DOHH2 (cell line): ENCODE results near the gene DPP7.

ENCODE experiments used
- H3F3A ChIP-seq: fragments of 200-600 bp; sonication (generic), shearing (Covaris generic); 2 replicates; pipeline ENCODE4 v1.6.0; 2016; ENCODE audit warnings: antibody characterized with exemption, mild to moderate bottlenecking; ENCODE audit not compliant: control insufficient read depth, insufficient read depth
- H3K27ac ChIP-seq: fragments of 200-600 bp; sonication (generic); 2 replicates; pipeline ENCODE4 v1.5.1; 2014; ENCODE audit warnings: low read depth, mild to moderate bottlenecking, low read length, moderate library complexity
- H3K27me3 ChIP-seq: fragments of 200-600 bp; sonication (generic); 2 replicates; pipeline ENCODE4 v1.6.1; 2014; ENCODE audit warnings: mild to moderate bottlenecking, low read length, mixed read lengths; ENCODE audit not compliant: control insufficient read depth
- H3K36me3 ChIP-seq: fragments of 200-600 bp; sonication (generic); 2 replicates; pipeline ENCODE4 v1.6.1; 2014; ENCODE audit warnings: mild to moderate bottlenecking, low read length, moderate library complexity, mixed read lengths; ENCODE audit not compliant: control insufficient read depth
- H3K4me1 ChIP-seq: fragments of 200-600 bp; sonication (generic); 2 replicates; pipeline ENCODE4 v1.6.1; 2014; ENCODE audit warnings: mild to moderate bottlenecking, low read length, mixed read lengths; ENCODE audit not compliant: control insufficient read depth
- H3K4me2 ChIP-seq: fragments of 200-600 bp; sonication (generic); 2 replicates; pipeline ENCODE4 v1.6.0; 2014; ENCODE audit warnings: mild to moderate bottlenecking, low read length, moderate library complexity
- H3K4me3 ChIP-seq: fragments of 200-600 bp; sonication (generic); 2 replicates; pipeline ENCODE4 v1.5.1; 2014; ENCODE audit warnings: mild to moderate bottlenecking, low read length, mixed read lengths
- H3K79me2 ChIP-seq: fragments of 200-600 bp; sonication (generic); 2 replicates; pipeline ENCODE4 v1.6.1; 2014; ENCODE audit warnings: mild to moderate bottlenecking, low read length, mixed read lengths; ENCODE audit not compliant: control insufficient read depth
- H3K9me2 ChIP-seq: fragments of 200-600 bp; sonication (generic); replicated peaks from 2 replicates; pipeline ENCODE4 v1.6.1; 2014; ENCODE audit warnings: mild to moderate bottlenecking, low read length, mixed read lengths; ENCODE audit not compliant: control insufficient read depth
- H3K9me3 ChIP-seq: fragments of 200-600 bp; sonication (generic); 2 replicates; pipeline ENCODE4 v1.6.1; 2014; ENCODE audit warnings: antibody characterized with exemption, low read length, mixed read lengths; ENCODE audit not compliant: control insufficient read depth, insufficient read depth
- H4K20me1 ChIP-seq: fragments of 200-600 bp; sonication (generic); 2 replicates; pipeline ENCODE4 v1.6.0; 2014; ENCODE audit warnings: low read depth, mild to moderate bottlenecking, antibody characterized with exemption, low read length, moderate library complexity; ENCODE audit not compliant: control insufficient read depth, insufficient read depth
- CTCF ChIP-seq: fragments of 200-600 bp; sonication (generic); IDR thresholded peaks from one replicate; pipeline ENCODE4 v1.5.1; 2014; ENCODE audit warnings: antibody characterized with exemption, mild to moderate bottlenecking, low read depth, low read length; ENCODE audit not compliant: poor library complexity, severe bottlenecking
- EZH2phosphoT487 ChIP-seq: fragments of 200-600 bp; sonication (generic); IDR thresholded peaks from 2 replicates; pipeline ENCODE4 v1.6.1; 2017; ENCODE audit warnings: borderline replicate concordance, mild to moderate bottlenecking, antibody characterized with exemption, low read length, moderate library complexity, mixed read lengths

DPP7 gene

GRCh38 chr9:137097761-137098462 lies 16.6 kb downstream of the DPP7 start:
- Histone ChIP-seq H3K27me3 (no peaks in the 10 kb centered on the region), H3K9me2 (no peaks in the 10 kb centered on the region), H3K4me3 (no peak overlapping the region), H3K4me2 (no peak overlapping the region), H3F3A (peaks cover 10% of the 10 kb centered on the region; the same call in 1 of the 2 replicates), H4K20me1 (no peaks in the 10 kb centered on the region), H3K36me3 (peaks cover 51% of the 10 kb centered on the region), H3K4me1 (peaks cover 7% of the 10 kb centered on the region), H3K9me3 (peaks cover 21% of the 10 kb centered on the region), H3K27ac (no peak overlapping the region), H3K79me2 (no peaks in the 10 kb centered on the region)
- no peak for TF ChIP-seq CTCF

GRCh38 chr9:137096785-137097546 lies 17.6 kb downstream of the DPP7 start:
- H3K36me3 ChIP-seq: peaks cover 47% of the 10 kb centered on the region

GRCh38 chr9:137095664-137096517 lies 18.6 kb downstream of the DPP7 start:
- H3K79me2 ChIP-seq: no peaks in the 10 kb centered on the region
- H3F3A ChIP-seq: no peaks in the 10 kb centered on the region
- H4K20me1 ChIP-seq: no peaks in the 10 kb centered on the region
- peaks cover under 1% of the 10 kb centered on the region; the same call in 1 of the 2 replicates for H3K9me3 ChIP-seq
- TF ChIP-seq CTCF (peak; percentile 63), EZH2phosphoT487 (no peak)
- no peaks in the 10 kb centered on the region for H3K27me3 ChIP-seq
- peak overlapping the region; percentile 27; the same call in 1 of the 2 replicates for H3K4me2 ChIP-seq
- H3K4me3 ChIP-seq: 0 out of 2 replicates have a peak overlapping the region, but pooled peaks have one; percentile 12
- no peaks in the 10 kb centered on the region for H3K9me2 ChIP-seq
- H3K36me3 ChIP-seq: peaks cover 39% of the 10 kb centered on the region
- no peak overlapping the region for H3K27ac ChIP-seq
- peaks cover 7% of the 10 kb centered on the region for H3K4me1 ChIP-seq

More at GRCh38 chr9:137096785-137097546, 17.6 kb downstream of the DPP7 start:
- peaks cover 7% of the 10 kb centered on the region for H3K4me1 ChIP-seq
- peaks cover 4% of the 10 kb centered on the region; the same call in 1 of the 2 replicates for H3F3A ChIP-seq
- no peak overlapping the region for H3K4me3 ChIP-seq
- no peaks in the 10 kb centered on the region for H3K27me3 ChIP-seq
- peaks cover 11% of the 10 kb centered on the region; the same call in 1 of the 2 replicates for H3K9me3 ChIP-seq
- no peaks in the 10 kb centered on the region for H4K20me1 ChIP-seq
- no peaks in the 10 kb centered on the region for H3K9me2 ChIP-seq
- TF ChIP-seq CTCF: no peak
- no peak for TF ChIP-seq EZH2phosphoT487
- no peak overlapping the region for H3K4me2 ChIP-seq
- no peak overlapping the region for H3K27ac ChIP-seq
- H3K79me2 ChIP-seq: no peaks in the 10 kb centered on the region
